GM19043 (cell line): ENCODE measurements around the gene MLEC.

ENCODE experiments used
- ATAC-seq: cut with Tn5 transposase; IDR thresholded peaks from one replicate; pipeline ENCODE4 v1.9.1; 2021; ENCODE audit warnings: low read depth; ENCODE audit not compliant: unreplicated experiment

Gene MLEC

GRCh38 chr12:120690083-120690450, 3.1 kb downstream of the MLEC start:
- no peak for ATAC-seq

- ATAC-seq, result no peak
Observed at GRCh38 chr12:120690978-120691377, 4.0 kb downstream of the MLEC start.

GRCh38 chr12:120692524-120693033, 5.6 kb downstream of the MLEC start:
- no peak for ATAC-seq

GRCh38 chr12:120693848-120694247, 6.9 kb downstream of the MLEC start:
- no peak for ATAC-seq

- ATAC-seq, result no peak
Observed at GRCh38 chr12:120696626-120697025, 9.7 kb downstream of the MLEC start.

- no peak for ATAC-seq
Observed at GRCh38 chr12:120697344-120697743, 10.4 kb downstream of the MLEC start.

GRCh38 chr12:120698665-120699064, 11.7 kb downstream of the MLEC start:
- ATAC-seq, result no peak

GRCh38 chr12:120699553-120699952, 12.6 kb downstream of the MLEC start:
- ATAC-seq, result no peak

GRCh38 chr12:120700886-120701285, 13.9 kb downstream of the MLEC start:
- ATAC-seq, result no peak

GRCh38 chr12:120702637-120703036, 15.7 kb downstream of the MLEC start:
- ATAC-seq, result no peak

- ATAC-seq, result no peak
Observed at GRCh38 chr12:120703311-120703942, 16.5 kb downstream of the MLEC start.

- ATAC-seq, result no peak
Observed at GRCh38 chr12:120705618-120706017, 18.7 kb downstream of the MLEC start.

GRCh38 chr12:120706029-120706428, 19.1 kb downstream of the MLEC start:
- ATAC-seq, result no peak

GRCh38 chr12:120708651-120709050, 21.7 kb downstream of the MLEC start:
- no peak for ATAC-seq

GRCh38 chr12:120710031-120710804, 23.3 kb downstream of the MLEC start, which contains the start of gene UNC119B:
Gene UNC119B (plus strand): TSS chr12:120710458. CDS start chr12:120710475, 17 bp downstream.
- peak; percentile 76 for ATAC-seq

- ATAC-seq, result peak; percentile 15
Observed at GRCh38 chr12:120710805-120711296, 23.9 kb downstream of the MLEC start.

- ATAC-seq, result no peak
Observed at GRCh38 chr12:120711411-120711810, 24.5 kb downstream of the MLEC start.

- no peak for ATAC-seq
Observed at GRCh38 chr12:120712610-120713009, 25.7 kb downstream of the MLEC start.

- no peak for ATAC-seq
Observed at GRCh38 chr12:120713861-120714482, 27.0 kb downstream of the MLEC start.

- no peak for ATAC-seq
Observed at GRCh38 chr12:120718055-120718454, 31.1 kb downstream of the MLEC start.

GRCh38 chr12:120719072-120719471, 32.1 kb downstream of the MLEC start:
- ATAC-seq, result peak; percentile 43
